HG03175 (cell line): ENCODE data around the gene NOTCH2.

Source experiments
- ATAC-seq: cut with Tn5 transposase; IDR thresholded peaks from one replicate; pipeline ENCODE4 v1.9.1; 2021; ENCODE audit warnings: mild to moderate bottlenecking, moderate library complexity; ENCODE audit not compliant: unreplicated experiment

Gene NOTCH2

DNA sequence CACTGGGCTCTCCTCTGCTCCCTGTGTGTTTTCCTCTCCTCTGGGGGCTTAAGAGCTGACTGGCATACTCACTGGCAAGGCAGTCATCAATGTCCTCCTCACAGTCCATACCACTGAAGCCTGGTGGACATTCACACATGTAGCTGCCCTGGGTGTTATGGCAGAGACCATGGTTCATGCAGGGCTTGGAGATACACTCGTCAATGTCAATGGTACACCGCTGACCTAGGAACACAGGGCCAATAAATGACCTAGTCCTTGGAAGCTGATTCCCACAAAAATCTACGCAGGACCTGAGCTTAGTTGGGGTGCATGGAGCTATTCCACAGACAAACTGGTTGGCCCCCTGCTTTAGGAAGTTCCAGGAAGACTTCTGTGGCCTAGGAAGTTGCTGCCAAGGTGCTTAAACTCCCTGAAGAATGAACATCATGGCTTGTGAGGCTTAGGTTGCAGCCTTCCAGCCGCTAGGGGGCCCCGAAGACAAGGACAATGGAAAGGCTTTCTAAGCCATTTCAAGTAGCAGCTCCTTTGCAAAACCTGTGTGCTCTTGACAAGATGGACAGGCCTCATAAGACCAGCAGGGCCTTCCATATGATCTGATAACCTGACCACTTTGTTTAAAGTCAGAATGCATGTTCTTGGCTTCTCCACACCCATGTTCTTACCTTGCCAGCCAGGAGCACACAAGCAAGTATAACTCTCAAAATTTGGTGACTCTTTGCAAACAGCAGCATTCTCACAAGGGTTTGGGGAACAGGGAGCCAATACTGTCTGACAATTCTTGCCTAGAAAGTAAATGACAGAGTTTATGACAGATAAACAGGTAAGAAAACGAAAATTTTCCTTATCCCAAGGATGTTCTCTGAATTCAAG lies 120.9 kb downstream of the NOTCH2 start:
- peak; percentile 75 for ATAC-seq

GRCh38 chr1:119947468-119947867 lies 122.0 kb downstream of the NOTCH2 start:
- no peak for ATAC-seq

DNA sequence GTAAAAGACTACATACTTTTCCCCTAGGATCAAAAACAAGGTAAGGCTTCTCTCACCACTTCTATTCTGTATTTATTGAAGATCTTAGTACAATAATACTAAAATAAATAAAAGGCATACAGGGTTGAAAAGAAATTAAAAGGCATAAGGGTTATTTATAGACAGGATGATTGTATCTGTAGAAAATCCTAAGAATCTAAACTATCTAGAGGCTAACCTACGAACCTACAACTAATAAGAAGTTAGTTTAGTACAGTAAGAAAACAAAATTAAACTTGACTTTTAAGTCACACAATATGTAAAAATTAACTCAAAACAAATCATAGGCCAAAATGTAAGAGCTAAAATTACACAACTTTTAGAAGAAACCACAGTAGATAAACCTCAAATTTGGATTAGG lies 122.7 kb downstream of the NOTCH2 start:
- ATAC-seq = no peak

DNA sequence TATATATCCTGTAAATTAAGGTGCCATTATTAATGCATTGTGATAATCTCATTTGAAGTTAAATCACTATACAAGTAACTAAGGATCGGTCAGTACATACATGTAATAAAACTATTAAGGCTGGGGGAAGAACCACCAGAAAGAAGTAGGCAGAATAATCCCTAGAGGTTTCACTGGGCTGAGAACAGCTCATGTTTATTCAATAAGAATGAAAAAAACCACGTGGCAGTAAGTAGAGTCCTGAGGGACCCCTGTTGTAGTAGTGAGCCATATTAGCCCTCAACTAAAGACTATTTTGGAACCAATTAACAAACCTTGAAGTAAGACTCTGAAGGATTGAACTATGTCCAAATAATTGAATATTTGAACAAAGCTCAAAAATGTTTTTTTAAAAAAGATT lies 126.2 kb downstream of the NOTCH2 start:
- no peak for ATAC-seq

- no peak for ATAC-seq
Measured at GRCh38 chr1:119941392-119941791, 128.1 kb downstream of the NOTCH2 start.

- ATAC-seq = no peak
Measured at GRCh38 chr1:119940697-119941096, 128.8 kb downstream of the NOTCH2 start.

- no peak for ATAC-seq
Measured at GRCh38 chr1:119937198-119937597, 132.3 kb downstream of the NOTCH2 start.

DNA sequence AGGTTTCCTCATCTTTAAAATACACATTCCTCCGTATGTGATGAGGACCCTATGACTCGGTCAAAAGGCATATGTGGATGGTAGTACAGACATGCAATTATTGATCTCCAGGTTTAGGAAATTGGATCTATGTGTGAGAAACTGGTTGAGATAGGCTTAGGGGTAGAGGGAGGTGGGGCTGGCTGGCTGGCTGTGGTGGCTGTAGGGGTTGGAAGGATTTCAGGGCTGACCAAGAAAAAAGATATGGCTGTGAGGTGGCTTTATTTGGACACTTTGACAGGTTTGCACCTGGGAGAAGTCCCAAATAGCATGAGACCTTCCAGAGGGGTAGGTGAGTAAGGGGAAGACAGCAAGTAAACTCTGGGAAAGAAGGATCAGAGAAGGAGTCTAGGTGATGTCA lies 133.5 kb downstream of the NOTCH2 start:
- ATAC-seq = no peak

DNA sequence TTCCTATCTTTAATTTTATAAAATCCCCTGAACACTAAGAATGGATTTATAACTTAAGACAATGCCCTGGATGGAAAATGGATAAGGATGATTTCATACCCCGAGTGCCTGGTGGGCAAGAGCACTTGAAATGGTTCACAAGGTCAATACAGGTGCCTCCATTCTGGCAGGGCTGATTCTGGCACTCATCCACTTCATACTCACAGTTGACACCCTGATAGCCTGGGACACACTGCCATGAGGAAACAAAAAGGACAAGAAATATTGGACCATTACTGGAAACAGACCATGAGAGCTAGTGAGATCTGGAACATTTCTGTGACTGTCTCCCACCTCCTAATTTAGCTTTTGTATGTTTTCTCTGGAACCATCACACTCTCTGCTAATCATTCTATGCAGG lies 134.1 kb downstream of the NOTCH2 start:
- no peak for ATAC-seq

DNA sequence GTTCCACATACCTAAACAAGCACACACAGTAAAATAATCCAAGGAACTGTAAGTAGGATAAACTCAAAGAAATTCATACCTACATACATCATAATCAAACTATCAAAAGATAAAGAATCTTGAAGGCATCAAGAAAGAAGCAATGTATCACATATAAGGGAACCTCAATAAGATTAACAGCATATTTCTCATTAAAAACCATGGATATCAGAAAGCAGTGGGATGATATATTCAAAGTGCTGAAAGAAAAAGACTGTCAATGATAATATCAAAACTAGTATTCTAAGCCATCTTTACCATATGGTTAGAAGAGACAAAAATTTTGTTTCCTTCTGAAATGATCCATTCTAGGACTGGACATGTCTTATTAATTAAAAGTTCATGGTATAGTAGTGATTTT lies 136.1 kb downstream of the NOTCH2 start:
- no peak for ATAC-seq

DNA sequence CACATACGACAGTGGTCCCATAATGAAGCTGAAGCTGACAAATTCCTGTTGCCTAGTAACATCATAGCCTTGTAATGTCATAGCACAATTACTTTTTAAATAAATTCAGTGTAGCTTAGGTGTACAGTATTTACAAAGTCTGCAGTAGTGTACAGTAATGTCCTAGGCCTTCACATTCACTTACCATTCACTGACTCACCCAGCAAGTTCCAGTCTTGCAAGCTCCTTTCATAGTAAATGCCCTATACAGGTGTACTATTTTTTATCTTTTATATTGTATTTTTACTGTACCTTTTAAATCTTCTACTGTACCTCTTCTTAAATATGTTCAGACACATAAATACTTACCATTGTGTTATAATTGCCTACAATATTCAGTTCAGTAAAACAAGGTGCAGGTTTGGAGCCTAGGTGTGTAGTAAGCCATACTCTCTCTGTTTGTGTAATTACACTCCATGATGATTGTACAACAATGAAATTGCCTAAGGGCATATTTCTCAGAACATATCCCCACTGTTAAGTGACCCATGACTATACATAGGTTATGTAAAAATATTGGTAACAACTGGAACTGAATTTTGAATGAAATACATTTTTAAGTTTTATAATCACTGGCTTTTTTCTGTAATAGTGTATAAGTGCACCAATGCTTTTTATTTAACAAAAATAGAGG lies 139.7 kb downstream of the NOTCH2 start:
- no peak for ATAC-seq

- no peak for ATAC-seq
Measured at GRCh38 chr1:119926553-119926952, 142.9 kb downstream of the NOTCH2 start.

- ATAC-seq = no peak
Measured at GRCh38 chr1:119924948-119925898, 144.2 kb downstream of the NOTCH2 start.

DNA sequence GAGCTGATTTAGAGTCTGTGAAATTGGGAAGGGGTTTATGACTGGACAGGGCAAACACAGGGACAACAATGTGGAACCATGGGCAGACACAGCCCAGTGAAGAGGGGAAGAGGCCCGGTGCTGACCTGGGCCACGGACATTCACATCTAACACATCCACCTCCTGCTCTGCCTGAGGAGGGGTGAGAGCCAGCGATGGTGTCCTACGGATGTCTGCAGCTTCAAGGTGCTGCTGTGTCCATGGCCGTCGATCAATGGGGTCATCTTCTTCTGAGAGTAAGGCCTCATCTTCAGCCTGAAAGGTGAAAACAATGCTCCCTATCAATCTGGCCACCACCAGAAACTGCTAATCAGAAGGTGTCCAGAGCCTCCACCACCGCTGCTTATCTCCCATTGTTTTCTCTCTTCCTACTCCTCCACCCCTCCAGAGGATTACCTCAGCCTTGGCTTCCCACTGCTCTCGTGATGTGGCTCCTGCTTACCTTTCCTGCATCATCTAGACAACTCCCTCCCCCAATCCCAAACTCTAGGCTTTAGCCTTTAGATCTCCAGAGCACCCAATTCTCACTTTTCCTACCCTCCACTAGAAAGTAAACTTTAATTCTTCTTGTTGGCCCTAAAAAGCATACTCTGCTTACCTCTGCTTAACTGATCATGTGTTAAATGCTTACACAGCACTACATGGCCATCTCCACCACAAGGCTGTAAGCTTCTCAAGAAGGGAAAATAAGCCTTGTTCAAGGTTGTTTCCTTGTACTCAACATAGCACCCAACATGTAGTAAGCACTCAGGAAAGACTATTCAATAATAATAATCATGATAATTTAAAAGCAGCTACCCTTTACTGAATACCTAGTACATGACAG lies 149.1 kb downstream of the NOTCH2 start:
- ATAC-seq = no peak

- no peak for ATAC-seq
Measured at GRCh38 chr1:119919241-119919640, 150.2 kb downstream of the NOTCH2 start.

GRCh38 chr1:119918301-119918700 lies 151.2 kb downstream of the NOTCH2 start:
- ATAC-seq = no peak

GRCh38 chr1:119917304-119918055 lies 152.0 kb downstream of the NOTCH2 start:
- ATAC-seq = no peak

- ATAC-seq = no peak
Measured at GRCh38 chr1:119915517-119915916, 153.9 kb downstream of the NOTCH2 start.

- no peak for ATAC-seq
Measured at GRCh38 chr1:119914071-119914470, 155.4 kb downstream of the NOTCH2 start.

- no peak for ATAC-seq
Measured at GRCh38 chr1:119912963-119913362, 156.5 kb downstream of the NOTCH2 start.
